Mucosa of rectum (tissue), 2 donors: ENCODE results near the gene PRDX5.
A peak's percentile ranks its signal among the peaks of the same experiment; 100 is the strongest.

Source experiments
- H3K27ac ChIP-seq, 2 donors: one replicate each; pipeline ENCODE4 v1.7.0; 2013; ENCODE audit warnings: inconsistent platforms in 2 of 2, low read depth in 2 of 2, low read length in 2 of 2
- H3K27me3 ChIP-seq, 2 donors: one replicate each; pipeline ENCODE4 v1.7.0; 2013; ENCODE audit warnings: low read length in 2 of 2; ENCODE audit not compliant: control insufficient read depth in 2 of 2, insufficient read depth in 2 of 2
- H3K36me3 ChIP-seq, 2 donors: one replicate each; pipeline ENCODE4 v1.7.0; 2013; ENCODE audit warnings: low read length in 2 of 2; ENCODE audit not compliant: control insufficient read depth in 2 of 2, insufficient read depth in 2 of 2
- H3K4me1 ChIP-seq, 2 donors: one replicate each; pipeline ENCODE4 v1.7.0; 2013; ENCODE audit warnings: low read length in 2 of 2, mild to moderate bottlenecking in 1 of 2; ENCODE audit not compliant: control insufficient read depth in 2 of 2, insufficient read depth in 2 of 2
- H3K4me3 ChIP-seq, 2 donors: one replicate each; pipeline ENCODE4 v1.7.0; 2013; ENCODE audit warnings: low read length in 2 of 2
- H3K9ac ChIP-seq, 2 donors: one replicate each; pipeline ENCODE4 v1.7.0; 2013; ENCODE audit warnings: low read length in 2 of 2, low read depth in 1 of 2, mild to moderate bottlenecking in 1 of 2
- H3K9me3 ChIP-seq, 2 donors: one replicate each; pipeline ENCODE4 v1.7.0; 2013; ENCODE audit warnings: low read length in 2 of 2; ENCODE audit not compliant: control insufficient read depth in 2 of 2
- donor health status: healthy.
- donor health status: Normal muscosa, but diverticular disease.

Gene PRDX5

DNA sequence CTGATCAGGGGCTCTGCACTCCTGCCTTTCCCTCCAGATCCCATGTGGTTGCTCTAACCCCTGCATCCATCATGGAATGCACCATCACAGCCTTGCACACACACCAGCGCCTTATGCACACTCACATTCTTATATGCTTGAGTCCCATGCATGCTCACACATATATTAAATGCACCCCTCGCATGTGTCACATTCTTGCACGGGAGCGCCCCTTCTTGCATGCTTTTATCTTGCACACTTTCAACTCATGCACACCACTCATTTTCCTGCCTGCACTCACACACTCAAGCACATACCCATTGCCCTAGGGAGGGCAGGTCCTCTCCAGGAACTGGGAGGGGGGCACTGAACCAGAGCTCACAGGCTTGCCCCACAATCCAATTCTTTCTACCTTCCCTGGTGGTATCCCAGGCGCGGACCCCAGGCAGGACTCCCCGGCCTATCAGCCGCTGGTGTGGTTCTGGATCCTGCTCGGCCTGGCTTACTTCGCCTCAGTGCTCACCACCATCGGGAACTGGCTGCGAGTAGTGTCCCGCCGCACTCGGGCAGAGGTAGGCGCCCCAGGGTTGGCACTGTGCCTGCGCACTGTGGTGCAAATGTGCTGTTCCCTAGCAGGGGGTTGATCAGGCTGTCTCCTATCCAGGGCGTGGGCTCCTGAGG lies 20.1 kb upstream of the PRDX5 start:
- Histone ChIP-seq H3K36me3 (no peaks in the 10 kb centered on the region), H3K9ac (no peak overlapping the region), H3K27me3 (peaks cover 52 to 65% of the 10 kb centered on the region in 2 donors), H3K4me3 (no peak overlapping the region), H3K9me3 (no peaks in the 10 kb centered on the region), H3K4me1 (peaks cover 13 to 19% of the 10 kb centered on the region in 2 donors), H3K27ac (no peak overlapping the region)

GRCh38 chr11:64298966-64299846 lies 18.7 kb upstream of the PRDX5 start:
- no peaks in the 10 kb centered on the region for H3K36me3 ChIP-seq
- H3K27ac ChIP-seq = no peak overlapping the region
- peaks cover 43 to 56% of the 10 kb centered on the region in 2 donors for H3K27me3 ChIP-seq
- peaks cover 19 to 24% of the 10 kb centered on the region in 2 donors for H3K4me1 ChIP-seq
- no peaks in the 10 kb centered on the region for H3K9me3 ChIP-seq
- H3K9ac ChIP-seq = peak overlapping the region in 1 of 2 donors; percentile 33
- peak overlapping the region; percentile 20 to 35 for H3K4me3 ChIP-seq

- no peak within 1 kb of the TSS for H3K27ac ChIP-seq
These were observed 17.9 kb upstream of the PRDX5 start, which contains the start of gene CATSPERZ for GRCh38 chr11:64299847-64300648. Gene CATSPERZ, plus strand, starts transcription at chr11:64300358. Its CDS starts 53 bp downstream, at chr11:64300411.

DNA sequence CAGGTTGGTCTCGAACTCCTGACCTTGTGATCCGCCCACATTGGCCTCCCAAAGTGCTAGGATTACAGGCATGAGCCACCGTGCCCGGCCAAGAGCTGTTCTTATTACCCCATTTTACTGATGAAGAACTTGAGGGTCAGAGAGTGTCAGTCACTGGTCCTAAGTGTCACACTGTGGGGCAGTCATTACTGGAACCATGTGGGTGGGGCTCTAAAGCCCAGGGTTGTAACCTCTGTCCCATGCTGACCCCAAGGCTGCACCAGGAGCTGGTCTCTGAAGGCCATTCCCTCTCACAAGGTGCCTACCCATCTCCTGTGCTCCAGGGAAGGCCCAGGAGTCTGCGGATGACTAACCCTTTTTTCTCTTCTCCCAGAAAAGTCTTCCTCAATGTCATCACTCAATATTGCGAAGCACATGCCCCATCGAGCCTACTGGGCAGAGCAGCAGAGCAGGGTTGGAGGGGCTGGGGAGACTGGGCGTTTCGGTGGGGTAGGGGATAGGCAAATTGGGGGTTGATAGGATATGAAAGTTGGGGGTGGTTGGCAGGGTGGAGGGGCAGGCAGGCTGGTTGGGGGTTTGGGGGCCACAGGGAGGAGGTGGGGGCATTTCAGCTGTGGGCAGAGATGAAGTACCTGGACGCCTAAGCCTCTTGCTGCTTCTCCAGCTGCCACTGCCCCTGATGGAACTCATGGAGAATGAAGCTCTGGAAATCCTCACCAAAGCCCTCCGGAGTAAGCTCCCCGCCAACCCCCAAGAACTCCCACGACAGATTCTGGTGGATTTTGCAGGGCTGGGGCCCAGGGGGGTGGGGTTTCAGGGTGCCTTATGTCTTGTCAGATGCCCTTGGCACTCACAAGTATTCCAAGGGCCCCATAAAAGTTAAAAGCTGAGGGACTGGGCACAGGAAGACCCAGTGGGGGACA lies 14.6 kb upstream of the PRDX5 start:
- no peaks in the 10 kb centered on the region for H3K9me3 ChIP-seq
- H3K36me3 ChIP-seq = peaks cover 0 to 6% of the 10 kb centered on the region in 2 donors
- H3K27ac ChIP-seq = peak overlapping the region; percentile 99 to 100
- H3K9ac ChIP-seq = peak overlapping the region in 1 of 2 donors; percentile 89
- H3K4me3 ChIP-seq = peak overlapping the region; percentile 73 to 84
- peaks cover 10 to 22% of the 10 kb centered on the region in 2 donors for H3K27me3 ChIP-seq
- H3K4me1 ChIP-seq = peaks cover 33 to 42% of the 10 kb centered on the region in 2 donors

More at GRCh38 chr11:64299847-64300648, 17.9 kb upstream of the PRDX5 start, which contains the start of gene CATSPERZ:
- Histone ChIP-seq H3K9ac (peak within 1 kb of the TSS in 1 of 2 donors; percentile 33), H3K4me1 (peaks cover 20 to 28% of the 10 kb centered on the region in 2 donors), H3K9me3 (no peaks in the 10 kb centered on the region), H3K4me3 (peak within 1 kb of the TSS; percentile 35 to 63), H3K36me3 (no peaks in the 10 kb centered on the region), H3K27me3 (peaks cover 41 to 53% of the 10 kb centered on the region in 2 donors)

- Histone ChIP-seq H3K4me3 (peak overlapping the region; percentile 73 to 84), H3K36me3 (peaks cover 0 to 6% of the 10 kb centered on the region in 2 donors), H3K4me1 (peaks cover 33 to 42% of the 10 kb centered on the region in 2 donors), H3K9ac (peak overlapping the region; percentile 89 to 90), H3K9me3 (no peaks in the 10 kb centered on the region), H3K27ac (peak overlapping the region; percentile 99 to 100), H3K27me3 (peaks cover 8 to 16% of the 10 kb centered on the region in 2 donors)
These were observed 13.9 kb upstream of the PRDX5 start for GRCh38 chr11:64304032-64304315.

DNA sequence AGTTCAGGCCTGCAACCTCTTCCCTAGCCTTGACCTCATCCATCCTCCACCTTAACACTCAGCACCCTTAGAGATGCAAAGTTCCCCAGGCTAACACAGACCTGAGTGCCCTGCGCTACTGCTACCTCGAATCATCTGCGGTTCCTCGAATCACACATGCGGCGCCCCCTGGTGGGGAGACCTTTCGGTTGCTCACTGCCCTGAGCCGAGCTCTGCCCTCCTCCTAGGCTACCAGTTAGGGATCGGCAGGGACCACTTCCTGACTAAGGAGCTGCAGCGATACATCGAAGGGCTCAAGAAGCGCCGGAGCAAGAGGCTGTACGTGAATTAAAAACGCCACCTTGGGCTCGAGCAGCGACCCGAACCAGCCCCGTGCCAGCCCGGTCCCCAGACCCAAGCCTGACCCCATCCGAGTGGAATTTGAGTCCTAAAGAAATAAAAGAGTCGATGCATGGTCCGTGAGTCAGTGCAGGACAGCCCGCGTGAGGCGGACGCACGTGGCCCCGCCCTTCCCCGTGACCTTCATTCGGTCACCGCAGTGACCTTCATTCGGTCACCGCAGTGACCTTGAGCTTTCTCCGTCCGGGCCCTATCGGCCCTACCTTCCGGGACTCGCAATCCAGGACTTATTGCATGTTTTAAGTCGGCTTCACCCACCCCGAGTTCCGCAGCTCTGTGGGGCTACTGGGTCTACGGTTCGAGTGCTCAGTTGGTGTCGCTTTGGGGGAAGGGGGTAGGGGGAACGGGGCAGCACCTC lies 13.4 kb upstream of the PRDX5 start:
- H3K27ac ChIP-seq = peak overlapping the region; percentile 99 to 100
- H3K4me1 ChIP-seq = peaks cover 33 to 38% of the 10 kb centered on the region in 2 donors
- no peaks in the 10 kb centered on the region for H3K9me3 ChIP-seq
- H3K4me3 ChIP-seq = peak overlapping the region; percentile 73 to 84
- peak overlapping the region; percentile 89 to 90 for H3K9ac ChIP-seq
- H3K36me3 ChIP-seq = peaks cover 0 to 6% of the 10 kb centered on the region in 2 donors
- peaks cover 8 to 11% of the 10 kb centered on the region in 2 donors for H3K27me3 ChIP-seq

GRCh38 chr11:64305075-64305690 lies 12.7 kb upstream of the PRDX5 start, which contains the start of gene ESRRA:
Gene ESRRA, plus strand, starts transcription at chr11:64305524. Its CDS starts 1,656 bp downstream, at chr11:64307180.
- peak within 1 kb of the TSS; percentile 99 to 100 for H3K27ac ChIP-seq
- H3K27me3 ChIP-seq = peaks cover 4 to 5% of the 10 kb centered on the region in 2 donors

DNA sequence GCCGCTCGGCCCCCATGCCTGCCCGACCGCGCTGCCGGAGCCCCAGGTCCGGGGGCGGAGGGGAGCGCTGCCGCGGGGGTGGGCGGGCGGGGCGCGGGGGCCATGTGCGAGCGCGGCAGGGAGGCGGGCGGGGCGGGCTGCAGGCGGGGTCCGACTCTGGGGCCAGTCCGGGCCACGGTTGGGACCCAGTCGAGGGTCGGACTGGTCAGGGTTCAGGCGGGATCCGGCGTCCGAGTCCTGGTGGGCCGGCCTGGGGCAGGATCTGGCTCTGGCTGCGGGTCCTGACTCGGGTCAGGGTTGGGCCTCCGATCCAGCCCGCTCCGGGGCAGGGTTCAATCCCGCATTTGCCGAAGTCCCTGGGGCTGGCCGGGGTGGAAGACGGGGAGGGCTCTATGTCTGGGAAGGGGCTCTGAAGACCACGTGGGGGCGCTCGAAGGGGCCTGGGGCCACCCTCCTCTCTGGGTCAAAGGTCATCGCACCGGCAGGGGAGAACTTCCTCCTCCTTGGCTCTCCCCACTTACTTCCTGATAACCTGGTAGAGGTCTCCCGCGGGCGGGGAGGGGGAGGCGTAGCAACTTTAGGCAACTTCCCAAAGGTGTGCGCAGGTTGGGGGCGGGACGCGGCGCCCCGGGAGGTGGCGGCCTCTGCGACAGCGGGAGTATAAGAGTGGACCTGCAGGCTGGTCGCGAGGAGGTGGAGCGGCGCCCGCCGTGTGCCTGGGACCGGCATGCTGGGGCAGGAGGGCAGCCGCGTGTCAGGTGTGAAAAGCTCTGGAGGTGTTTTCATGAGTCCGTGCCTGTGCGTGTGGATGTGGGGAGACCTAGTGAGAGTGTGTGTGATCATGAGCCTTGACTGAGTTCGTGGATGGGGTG lies 12.0 kb upstream of the PRDX5 start:
- peak overlapping the region; percentile 86 to 92 for H3K27ac ChIP-seq
- H3K9ac ChIP-seq = peak overlapping the region; percentile 66 to 71
- peaks cover 0 to 10% of the 10 kb centered on the region in 2 donors for H3K36me3 ChIP-seq
- H3K4me1 ChIP-seq = peaks cover 20 to 24% of the 10 kb centered on the region in 2 donors
- H3K27me3 ChIP-seq = no peaks in the 10 kb centered on the region
- peak overlapping the region; percentile 73 to 92 for H3K4me3 ChIP-seq
- H3K9me3 ChIP-seq = no peaks in the 10 kb centered on the region

More at GRCh38 chr11:64305075-64305690, 12.7 kb upstream of the PRDX5 start, which contains the start of gene ESRRA:
- Histone ChIP-seq H3K9ac (peak within 1 kb of the TSS; percentile 89 to 90), H3K4me3 (peak within 1 kb of the TSS; percentile 73 to 92), H3K4me1 (peaks cover 27 to 31% of the 10 kb centered on the region in 2 donors), H3K9me3 (no peaks in the 10 kb centered on the region), H3K36me3 (peaks cover 0 to 6% of the 10 kb centered on the region in 2 donors)
